GM04504 (cell line): ENCODE data around the gene XIRP2.

Experiments used
- DNase-seq: peaks from one replicate; pipeline ENCODE4 v3.0.0-alpha.2; 2012; ENCODE audit warnings: low read depth

Gene XIRP2

DNA sequence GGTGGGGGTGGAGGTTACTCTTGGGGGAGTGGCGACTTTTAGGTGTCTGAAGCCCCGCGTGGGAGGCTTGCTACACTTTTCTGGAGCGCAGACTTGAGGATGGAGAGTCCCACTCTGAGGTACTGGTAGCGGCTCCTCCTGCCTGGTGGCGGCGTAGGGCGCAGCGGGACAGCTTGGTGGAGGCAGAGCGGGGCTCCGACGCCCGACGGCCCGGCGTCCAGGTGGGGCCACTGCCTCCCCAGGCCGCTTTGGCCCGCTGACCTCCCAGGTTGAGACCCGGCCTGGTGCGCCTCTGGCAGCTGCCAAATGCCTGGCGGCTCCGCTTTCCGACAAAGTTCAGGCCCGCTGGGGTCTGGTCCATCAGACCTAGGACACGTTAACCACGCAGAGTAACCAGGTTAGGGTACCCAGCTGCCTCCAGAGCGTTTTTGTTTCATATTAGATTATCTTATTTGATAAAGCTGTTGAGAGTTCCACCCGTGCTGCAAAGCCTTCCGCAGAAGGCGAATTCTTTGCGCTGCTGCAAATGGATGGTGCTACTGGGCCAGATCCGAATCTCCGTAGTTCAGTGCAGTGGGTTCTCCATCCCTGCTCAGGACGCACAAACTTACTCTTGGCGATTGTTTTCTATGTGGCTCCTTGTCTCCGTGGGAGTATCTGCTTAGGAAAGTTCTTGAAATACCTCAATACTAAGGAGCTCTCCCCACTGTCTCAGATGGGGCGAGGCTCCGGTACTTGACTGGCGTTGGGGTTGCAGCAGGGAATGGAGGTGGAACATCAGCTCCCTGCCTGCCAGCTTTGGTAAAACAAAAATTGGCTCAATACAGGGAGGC, 405.9 kb downstream of the XIRP2 start:
- DNase-seq, result no peak

DNA sequence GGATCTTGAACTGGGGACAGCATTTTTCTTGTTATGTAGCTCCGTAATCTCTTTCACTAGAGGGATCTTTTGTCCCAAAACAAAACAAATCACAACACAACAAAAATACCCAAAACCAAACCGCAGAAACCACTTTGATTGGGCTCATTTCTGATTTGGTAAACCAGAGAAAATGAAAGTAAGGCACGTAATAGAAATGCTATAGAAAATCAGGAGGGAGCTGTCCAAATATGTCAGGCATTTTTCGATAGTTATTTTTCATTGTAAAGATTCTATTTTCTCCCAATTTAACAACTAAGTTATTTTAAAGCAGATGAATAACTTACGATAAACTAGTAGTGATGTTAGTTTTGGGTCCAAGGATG, 406.5 kb downstream of the XIRP2 start:
- no peak for DNase-seq

DNA sequence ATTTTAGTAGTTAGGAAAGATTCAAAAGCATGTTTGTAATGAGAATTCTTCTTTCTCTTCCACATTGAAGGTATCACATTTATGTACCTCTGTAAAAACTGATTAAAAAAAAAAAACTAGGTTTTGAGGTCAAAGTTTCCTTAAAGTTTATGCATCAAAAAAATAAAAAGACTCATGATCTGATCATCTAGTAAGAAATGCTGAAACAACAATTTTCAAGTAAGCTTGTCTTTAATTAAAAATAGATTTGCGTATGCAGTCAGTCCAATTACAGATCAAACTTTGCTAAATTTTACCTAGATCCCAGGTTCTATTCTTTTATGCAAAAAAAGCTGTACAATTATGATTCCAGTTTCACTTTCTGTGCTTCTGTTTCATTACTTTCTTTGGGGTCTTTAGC, 409.0 kb downstream of the XIRP2 start:
- DNase-seq, result no peak

DNA sequence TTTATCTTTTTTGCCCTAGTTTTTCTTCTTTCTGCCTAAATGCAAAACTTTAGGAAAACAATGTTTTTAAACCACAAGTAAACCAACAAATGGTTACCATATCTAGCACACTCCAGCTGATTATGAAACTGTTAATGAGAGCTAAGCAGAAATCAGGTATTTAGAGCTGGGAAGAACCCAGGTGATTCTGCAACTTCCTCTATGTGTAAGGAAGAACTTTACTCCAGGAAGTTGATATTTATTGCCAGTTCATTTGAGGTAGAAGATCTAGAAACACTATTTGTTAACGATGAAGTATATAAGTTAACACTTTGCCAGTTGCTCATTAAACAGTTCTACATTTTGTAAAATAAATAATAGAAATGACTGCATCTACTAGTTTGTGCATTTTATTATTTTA, 409.7 kb downstream of the XIRP2 start:
- no peak for DNase-seq
